Heart right ventricle (tissue), 16 donors: Measurements from ENCODE around the gene MEF2C. TPM values are rescaled to one million over a fixed set of nuclear protein-coding genes. Genes with fewer than 3 reads are reported as not detected.

ENCODE experiments used
- ATAC-seq, 8 donors: fragments of 200-7000 bp; cut with Tn5 transposase; one replicate each; pipeline ENCODE4 v1.9.1; 2020; ENCODE audit warnings: mild to moderate bottlenecking in 8 of 8, moderate library complexity in 8 of 8, moderate number of reproducible peaks in 1 of 8
- DNase-seq, 2 donors: peaks; one replicate each; pipeline ENCODE4 v3.0.0-alpha.2; 2020
- H3K27ac ChIP-seq, 10 donors: fragments of 200-600 bp; sonication (generic) in 2 of 10; one replicate each; pipeline versions ENCODE4 v1.5.0 to v1.8.0; 2020 to 2022; ENCODE audit warnings: mild to moderate bottlenecking in 3 of 10
- H3K27me3 ChIP-seq, 7 donors: fragments of 200-600 bp; one replicate each; pipeline ENCODE4 v1.8.0; 2021 to 2022; ENCODE audit warnings: mild to moderate bottlenecking in 2 of 7
- H3K36me3 ChIP-seq, 9 donors: fragments of 200-600 bp; sonication (generic) in 1 of 9; one replicate each; pipeline versions ENCODE4 v1.5.0 to v1.8.0; 2020 to 2022; ENCODE audit warnings: mild to moderate bottlenecking in 2 of 9
- H3K4me1 ChIP-seq, 9 donors: fragments of 200-600 bp; sonication (generic) in 1 of 9; one replicate each; pipeline versions ENCODE4 v1.5.0 to v1.8.0; 2020 to 2022; ENCODE audit warnings: mild to moderate bottlenecking in 4 of 9
- H3K4me3 ChIP-seq, 10 donors: fragments of 200-600 bp; sonication (generic) in 2 of 10; one replicate each; pipeline versions ENCODE4 v1.5.0 to v1.8.0; 2020 to 2022; ENCODE audit warnings: mild to moderate bottlenecking in 7 of 10, moderate library complexity in 2 of 10
- H3K9me3 ChIP-seq, 11 donors: fragments of 200-600 bp in 10 of 11; sonication (generic) in 2 of 11; one replicate each; pipeline versions ENCODE4 v1.5.0 to v1.8.0; 2013 to 2022; ENCODE audit warnings: mild to moderate bottlenecking in 2 of 11, control low read depth in 1 of 11, moderate library complexity in 1 of 11
- CTCF ChIP-seq, 9 donors: fragments of 200-600 bp; sonication (generic) in 2 of 9; IDR thresholded peaks; one replicate each; pipeline versions ENCODE4 v1.5.0 to v1.8.0; 2021 to 2022; ENCODE audit warnings: antibody characterized with exemption in 9 of 9, mild to moderate bottlenecking in 5 of 9, moderate library complexity in 1 of 9
- WGBS, 2 donors: extraction: QIAGEN DNeasy Blood & Tissue Kit; methylation state at CpG; one replicate each; pipeline ENCODE4 v1.1.7; 2013; ENCODE audit warnings: inconsistent platforms in 1 of 2; 5-methylcytosine and 5-hydroxymethylcytosine counted together
- intact Hi-C, 10 donors: fragments of 100-400 bp; cut with DNase I; formaldehyde crosslinking; loops; one replicate each; pipeline versions ENCODE4 v1.11.1 to v1.14.2; 2022
- polyA plus RNA-seq, 2 donors: library from polyadenylated mRNA; stranded (reverse); fragments of 200-250 nt; gene quantifications; one replicate each; pipeline ENCODE4 v1.2.3, GENCODE V29; 2013
- total RNA-seq, 10 donors: library from RNA; stranded (reverse); fragmentation: NEBNext Ultra II Directional in 3 of 10; extraction: Animal tissue kit (Norgen Biotek cat#: 25700) in 3 of 10; gene quantifications; one replicate each; pipeline versions ENCODE4 v1.2.1 to v1.2.4, GENCODE V29; 2021 to 2023
- donor health status: Arrhythmogenic right ventricular cardiomyopathy.
- donor health status: ischemic (EF 13 %, LVEDD 7.1; RV severe dilation, severe dysfunction).
- donor health status: healthy with polysubstance abuse.
- donor health status: DM: no; HTN: yes; CAD: no.
- donor health status: DM: no; HTN: no; CAD: no.
- donor health status: ischemic (EF 25% LVEDD 6.9; RV normal size, moderate dysfunction).
- donor health status: ischemic (EF 25% LVEDD 5.7; RV mildly dilated, moderate dysfunction).
- donor health status: healthy.
- donor health status: DM: yes; HTN: yes; CAD: no.
- donor health status: Ischemic cardiomyopathy.
- donor health status: ischemic (EF 35%, LVEDD 5.7; RV mildly dilated, moderate dysfunction).
- donor health status: nonischemic (EF 11% LVEDD 7.7; RV severe dilation, severe dysfunction).
- donor health status: DM: yes; HTN: yes; CAD: no.
- donor health status: PGD.
- donor health status: ischemic (EF 29% LVEDD 5.4; RV normal size, mild dysfunction).
- donor health status: nonischemic (EF 23%, LVEDD 6.1; RV moderate dilation, normal function).

MEF2C gene
- total and polyA plus RNA-seq, 12 donors = 11.2 to 88.7 (median 66.3) TPM

- Histone ChIP-seq H3K9me3 (no peaks in the 10 kb centered on the region), H3K4me3 (peak overlapping the region in 5 of 10 donors; percentile 0 to 37 (median 28)), H3K27me3 (no peaks in the 10 kb centered on the region), H3K4me1 (peaks cover 4 to 100% (median 96%) of the 10 kb centered on the region in 9 donors), H3K36me3 (peaks cover 0 to 7% (median 3%) of the 10 kb centered on the region in 9 donors), H3K27ac (peak overlapping the region; percentile 45 to 92 (median 80))
- intact Hi-C loops = loop anchor here in 7 of 10 donors (2.0 to 10.0 kb wide), 7 partner anchors 41 to 96 kb away; partner anchors contain the start of gene MEF2C (in 5 of the 7)
- WGBS, 2 donors = 58 to 89% methylated on average over 1 of the region's 1 CpG
- ATAC-seq = no peak
- no peak for DNase-seq
- TF ChIP-seq CTCF (IDR thresholded peaks at IDR 0.05) = no peak
Measured at GRCh38 chr5:88827997-88828396, 55.0 kb downstream of the MEF2C start.

- intact Hi-C loops = loop anchor here in 7 of 10 donors (2.0 to 10.0 kb wide), 7 partner anchors 40 to 95 kb away; partner anchors contain the start of gene MEF2C (in 4 of the 7)
- ATAC-seq (peak; percentile 83 to 93 (median 89)), DNase-seq (peak; percentile 20 to 84)
- Histone ChIP-seq H3K4me3 (peak overlapping the region in 7 of 10 donors; percentile 0 to 37 (median 27)), H3K9me3 (no peaks in the 10 kb centered on the region), H3K4me1 (peaks cover 4 to 99% (median 91%) of the 10 kb centered on the region in 9 donors), H3K27me3 (no peaks in the 10 kb centered on the region), H3K36me3 (peaks cover 0 to 18% (median 10%) of the 10 kb centered on the region in 9 donors), H3K27ac (peak overlapping the region; percentile 45 to 92 (median 80))
- WGBS, 2 donors = 23 to 24% methylated on average over 8 of the region's 8 CpGs
- TF ChIP-seq CTCF (IDR thresholded peaks at IDR 0.05) = no peak
Measured at GRCh38 chr5:88826646-88827585, 56.1 kb downstream of the MEF2C start.

- no peaks in the 10 kb centered on the region for H3K27me3 ChIP-seq
- intact Hi-C loops = loop anchor here in 7 of 10 donors (2.0 to 10.0 kb wide), 7 partner anchors 38 to 93 kb away; partner anchors contain the start of gene MEF2C (in 4 of the 7)
- ATAC-seq (peak in 1 of 8 donors; percentile 21), DNase-seq (no peak)
- peak overlapping the region in 6 of 10 donors; percentile 10 to 37 (median 30) for H3K4me3 ChIP-seq
- peak overlapping the region; percentile 45 to 92 (median 80) for H3K27ac ChIP-seq
- H3K9me3 ChIP-seq = no peaks in the 10 kb centered on the region
- H3K4me1 ChIP-seq = peaks cover 4 to 99% (median 81%) of the 10 kb centered on the region in 9 donors
- H3K36me3 ChIP-seq = peaks cover 0 to 30% (median 10%) of the 10 kb centered on the region in 9 donors
- WGBS, 2 donors = 23 to 31% methylated on average over 5 of the region's 5 CpGs
- no peak for TF ChIP-seq CTCF (IDR thresholded peaks at IDR 0.05)
Measured at GRCh38 chr5:88825584-88826315, 57.2 kb downstream of the MEF2C start.
